SK-N-SH (cell line): ENCODE results near the gene AGRP. TPM values are rescaled to one million over a fixed set of nuclear protein-coding genes. Genes with fewer than 3 reads are reported as not detected.

ENCODE experiments used
- CTCF ChIA-PET: fragments of 300-600, 350-600 bp; formaldehyde crosslinking; extraction: SDS; loops from one replicate; lab custom pipeline; 2021; lab: Yijun Ruan, JAX
- POLR2A ChIA-PET: fragments of 350-600 bp; sonication (Branson Sonifier 250); formaldehyde crosslinking; extraction: SDS; loops from one replicate; lab custom pipeline; 2020; ENCODE audit warnings: antibody characterized with exemption, inconsistent platforms; lab: Yijun Ruan, JAX
- DNase-seq: peaks from one replicate; pipeline ENCODE4 v3.0.0; 2012
- H2AFZ ChIP-seq: fragments of 200-600 bp; sonication (generic); 2 replicates; pipeline ENCODE4 v1.8.1; 2016; ENCODE audit warnings: antibody characterized with exemption, mild to moderate bottlenecking, low read depth
- H3F3A ChIP-seq: fragments of 200-600 bp; sonication (generic); replicated peaks from 2 replicates; pipeline ENCODE3; 2016; ENCODE audit warnings: antibody characterized with exemption, mild to moderate bottlenecking; ENCODE audit not compliant: insufficient read depth
- H3K27ac ChIP-seq, 2 experiments: fragments of 200-500 bp in 1 of 2; fragments of 200-600 bp in 1 of 2; sonication (Bioruptor generic) in 1 of 2; sonication (generic), shearing (Covaris generic) in 1 of 2; 2 replicates each; pipeline versions ENCODE4 v1.5.1 to v1.6.1; 2014 to 2016; ENCODE audit warnings: low read depth in 2 of 2, inconsistent platforms in 1 of 2, low read length in 1 of 2, mild to moderate bottlenecking in 1 of 2, mixed read lengths in 1 of 2
- H3K27me3 ChIP-seq: fragments of 200-600 bp; sonication (generic), shearing (Covaris generic); 2 replicates; pipeline ENCODE4 v1.6.1; 2016; ENCODE audit warnings: mixed run types; ENCODE audit not compliant: insufficient read depth
- H3K36me3 ChIP-seq, 2 experiments: fragments of 200-500 bp in 1 of 2; fragments of 200-600 bp in 1 of 2; sonication (Bioruptor generic) in 1 of 2; sonication (generic) in 1 of 2; replicated peaks in 1 of 2; 2 replicates each; pipeline versions ENCODE3 to v1.5.1; 2014 to 2016; ENCODE audit warnings: low read length in 1 of 2, mild to moderate bottlenecking in 1 of 2; ENCODE audit not compliant: insufficient read depth in 2 of 2, control insufficient read depth in 1 of 2
- H3K4me1 ChIP-seq, 2 experiments: fragments of 200-500 bp in 1 of 2; fragments of 200-600 bp in 1 of 2; sonication (Bioruptor generic) in 1 of 2; sonication (generic), shearing (Covaris generic) in 1 of 2; 2 replicates each; pipeline versions ENCODE4 v1.5.1 to v1.6.1; 2014 to 2016; ENCODE audit warnings: low read depth in 1 of 2, low read length in 1 of 2, mixed run types in 1 of 2; ENCODE audit not compliant: insufficient read depth in 2 of 2, control insufficient read depth in 1 of 2
- H3K4me2 ChIP-seq: fragments of 200-600 bp; sonication (generic), shearing (Covaris generic); 2 replicates; pipeline ENCODE4 v1.6.1; 2017; ENCODE audit warnings: mixed run types
- H3K4me3 ChIP-seq, 2 experiments: fragments of 200-500 bp in 1 of 2; fragments of 200-600 bp in 1 of 2; sonication (Bioruptor generic) in 1 of 2; sonication (generic), shearing (Covaris generic) in 1 of 2; 2 replicates each; pipeline versions ENCODE4 v1.5.1 to v1.8.1; 2014 to 2016; ENCODE audit warnings: low read depth in 2 of 2, inconsistent platforms in 1 of 2, low read length in 1 of 2, mild to moderate bottlenecking in 1 of 2, mixed read lengths in 1 of 2, moderate library complexity in 1 of 2
- H3K79me2 ChIP-seq: fragments of 200-600 bp; sonication (generic); 2 replicates; pipeline ENCODE4 v1.8.1; 2017; ENCODE audit warnings: mild to moderate bottlenecking; ENCODE audit not compliant: insufficient read depth
- H3K9ac ChIP-seq: fragments of 200-600 bp; sonication (generic); 2 replicates; pipeline ENCODE4 v1.6.1; 2017; ENCODE audit warnings: mixed run types
- H3K9me2 ChIP-seq: fragments of 200-600 bp; sonication (generic); 2 replicates; pipeline ENCODE4 v1.6.1; 2017; ENCODE audit warnings: mixed run types
- H3K9me3 ChIP-seq: fragments of 200-600 bp; sonication (generic); 2 replicates; pipeline ENCODE4 v1.6.1; 2017; ENCODE audit warnings: mixed run types, mild to moderate bottlenecking, moderate library complexity
- H4K20me1 ChIP-seq: fragments of 200-600 bp; sonication (generic); 2 replicates; pipeline ENCODE4 v1.6.1; 2017; ENCODE audit warnings: mild to moderate bottlenecking, mixed run types; ENCODE audit not compliant: insufficient read depth
- CHD2 ChIP-seq: fragments of 150-350 bp; IDR thresholded peaks from 2 replicates; pipeline ENCODE4 v1.6.1; 2018; ENCODE audit warnings: low read length; ENCODE audit not compliant: partially characterized antibody
- CTCF ChIP-seq: fragments of 200-600 bp; sonication (generic); IDR thresholded peaks from 2 replicates; pipeline ENCODE4 v1.6.1; 2017; ENCODE audit warnings: antibody characterized with exemption, mild to moderate bottlenecking, moderate library complexity
- EP300 ChIP-seq, 2 experiments: IDR thresholded peaks; 2 replicates each; pipeline versions ENCODE4 v1.4.0 to v1.6.1; 2012; ENCODE audit warnings: borderline replicate concordance in 1 of 2, low read depth in 1 of 2, low read length in 1 of 2
- GABPA ChIP-seq: IDR thresholded peaks from 2 replicates; pipeline ENCODE4 v1.4.0; 2012; ENCODE audit warnings: low read depth, mild to moderate bottlenecking
- GATA2 ChIP-seq: sonication (generic); formaldehyde crosslinking; IDR thresholded peaks from 2 replicates; pipeline ENCODE4 v1.5.0; 2020; ENCODE audit warnings: mild to moderate bottlenecking, missing genetic modification reagents
- MAX ChIP-seq: IDR thresholded peaks from 2 replicates; pipeline ENCODE4 v1.4.0; 2012; ENCODE audit warnings: low read depth
- MXI1 ChIP-seq: IDR thresholded peaks from 2 replicates; pipeline ENCODE4 v1.6.1; 2012; ENCODE audit warnings: mild to moderate bottlenecking, low read depth, low read length, improper control_type of control experiment
- NRF1 ChIP-seq: IDR thresholded peaks from 2 replicates; pipeline ENCODE4 v1.6.1; 2012; ENCODE audit warnings: low read depth, mild to moderate bottlenecking, low read length
- PBX3 ChIP-seq: IDR thresholded peaks from 2 replicates; pipeline ENCODE4; 2012
- RXRA ChIP-seq: IDR thresholded peaks from 2 replicates; pipeline ENCODE4 v1.4.0; 2012; ENCODE audit warnings: low read depth, mild to moderate bottlenecking, borderline replicate concordance
- SIN3A ChIP-seq: IDR thresholded peaks from 2 replicates; pipeline ENCODE4 v1.6.1; 2012; ENCODE audit warnings: low read depth, mild to moderate bottlenecking, low read length, moderate library complexity, borderline replicate concordance
- SMC3 ChIP-seq: IDR thresholded peaks from 2 replicates; pipeline ENCODE4 v1.6.1; 2012; ENCODE audit warnings: low read depth, low read length, improper control_type of control experiment
- TAF1 ChIP-seq: IDR thresholded peaks from 2 replicates; pipeline ENCODE4 v1.6.1; 2012; ENCODE audit warnings: low read depth, mild to moderate bottlenecking, low read length, moderate library complexity, borderline replicate concordance
- TCF12 ChIP-seq: IDR thresholded peaks from 2 replicates; pipeline ENCODE4 v1.4.0; 2012
- TEAD4 ChIP-seq: IDR thresholded peaks from 2 replicates; pipeline ENCODE4 v1.4.0; 2012; ENCODE audit warnings: mild to moderate bottlenecking, borderline replicate concordance; ENCODE audit not compliant: insufficient read depth
- YY1 ChIP-seq: IDR thresholded peaks from 2 replicates; pipeline ENCODE4 v1.4.0; 2012; ENCODE audit warnings: low read depth, mild to moderate bottlenecking
- ZBTB33 ChIP-seq: IDR thresholded peaks from 2 replicates; pipeline ENCODE4 v1.4.0; 2012; ENCODE audit warnings: low read depth, borderline replicate concordance
- WGBS: methylation state at CpG from one replicate; pipeline ENCODE4 v1.1.6; 2017; ENCODE audit warnings: low lambda C conversion rate; 5-methylcytosine and 5-hydroxymethylcytosine counted together
- polyA plus RNA-seq, 3 experiments: library from polyadenylated mRNA; depleted of rRNA; stranded (reverse); fragments of >200 nt; gene quantifications; 2 replicates each; pipeline ENCODE4 v1.2.3, GENCODE V29; 2012

Gene AGRP
- polyA plus RNA-seq, 1 of the 3 experiments (the other 2 are of a cell fraction): not detected

GRCh38 chr16:67441907-67442306 lies 41.4 kb downstream of the AGRP start:
- Histone ChIP-seq H3K9ac (no peak overlapping the region), H3K27ac (no peak overlapping the region), H4K20me1 (peaks cover 16% of the 10 kb centered on the region; the same call in 1 of the 2 replicates), H3K4me1 (peaks cover 0 to 38% of the 10 kb centered on the region in 2 experiments; a peak in 1 of 4 replicates), H3K9me3 (no peaks in the 10 kb centered on the region), H2AFZ (no peak overlapping the region), H3F3A (no peaks in the 10 kb centered on the region), H3K9me2 (no peaks in the 10 kb centered on the region), H3K36me3 (peaks cover 7 to 43% of the 10 kb centered on the region in 2 experiments), H3K27me3 (no peaks in the 10 kb centered on the region), H3K4me2 (no peak overlapping the region), H3K4me3 (no peak overlapping the region), H3K79me2 (0 out of 2 replicates have a peak, but pooled peaks cover 4% of the 10 kb centered on the region)
- no peak for DNase-seq
- POLR2A ChIA-PET: interaction anchor here (0.6 to 1.5 kb wide), 4 partner anchors 10 to 39 kb away, joined by 3 to 4 read pairs (median 4); partner anchors contain the start of genes ATP6V0D1 and HSD11B2
- CTCF ChIA-PET: interaction anchor here (0.7 to 6.7 kb wide), 7 partner anchors 11 to 79 kb away, joined by 3 to 35 read pairs (median 7); partner anchors contain the start of genes ATP6V0D1 and HSD11B2
- TF ChIP-seq MAX (no peak), EP300 (IDR thresholded peaks at IDR 0.05; ENCODE audit: borderline replicate concordance in 1 of 2, low read depth in 1 of 2, low read length in 1 of 2) (no peak), ZBTB33 (no peak), YY1 (no peak), NRF1 (no peak), PBX3 (no peak), TEAD4 (no peak), RXRA (no peak), MXI1 (no peak), TAF1 (no peak), SMC3 (no peak), GATA2 (CRISPR knock-in tag) (no peak), CTCF (no peak), SIN3A (no peak), GABPA (no peak), CHD2 (no peak), TCF12 (no peak)
- 75% methylated on average over 4 of the region's 5 CpGs for WGBS
